Mucosa of rectum (tissue), 2 donors: ENCODE results near the gene PHF5A.
A peak's percentile ranks its signal among the peaks of the same experiment; 100 is the strongest.
"Not testable (repeated sequence)": the region's sequence is repeated elsewhere in the genome, so short reads cannot be mapped to it uniquely, and the experiment has no call there.

Experiments used
- H3K27ac ChIP-seq, 2 donors: one replicate each; pipeline ENCODE4 v1.7.0; 2013; ENCODE audit warnings: inconsistent platforms in 2 of 2, low read depth in 2 of 2, low read length in 2 of 2
- H3K27me3 ChIP-seq, 2 donors: one replicate each; pipeline ENCODE4 v1.7.0; 2013; ENCODE audit warnings: low read length in 2 of 2; ENCODE audit not compliant: control insufficient read depth in 2 of 2, insufficient read depth in 2 of 2
- H3K36me3 ChIP-seq, 2 donors: one replicate each; pipeline ENCODE4 v1.7.0; 2013; ENCODE audit warnings: low read length in 2 of 2; ENCODE audit not compliant: control insufficient read depth in 2 of 2, insufficient read depth in 2 of 2
- H3K4me1 ChIP-seq, 2 donors: one replicate each; pipeline ENCODE4 v1.7.0; 2013; ENCODE audit warnings: low read length in 2 of 2, mild to moderate bottlenecking in 1 of 2; ENCODE audit not compliant: control insufficient read depth in 2 of 2, insufficient read depth in 2 of 2
- H3K4me3 ChIP-seq, 2 donors: one replicate each; pipeline ENCODE4 v1.7.0; 2013; ENCODE audit warnings: low read length in 2 of 2
- H3K9ac ChIP-seq, 2 donors: one replicate each; pipeline ENCODE4 v1.7.0; 2013; ENCODE audit warnings: low read length in 2 of 2, low read depth in 1 of 2, mild to moderate bottlenecking in 1 of 2
- H3K9me3 ChIP-seq, 2 donors: one replicate each; pipeline ENCODE4 v1.7.0; 2013; ENCODE audit warnings: low read length in 2 of 2; ENCODE audit not compliant: control insufficient read depth in 2 of 2
- donor health status: healthy.
- donor health status: Normal muscosa, but diverticular disease.

PHF5A gene

DNA sequence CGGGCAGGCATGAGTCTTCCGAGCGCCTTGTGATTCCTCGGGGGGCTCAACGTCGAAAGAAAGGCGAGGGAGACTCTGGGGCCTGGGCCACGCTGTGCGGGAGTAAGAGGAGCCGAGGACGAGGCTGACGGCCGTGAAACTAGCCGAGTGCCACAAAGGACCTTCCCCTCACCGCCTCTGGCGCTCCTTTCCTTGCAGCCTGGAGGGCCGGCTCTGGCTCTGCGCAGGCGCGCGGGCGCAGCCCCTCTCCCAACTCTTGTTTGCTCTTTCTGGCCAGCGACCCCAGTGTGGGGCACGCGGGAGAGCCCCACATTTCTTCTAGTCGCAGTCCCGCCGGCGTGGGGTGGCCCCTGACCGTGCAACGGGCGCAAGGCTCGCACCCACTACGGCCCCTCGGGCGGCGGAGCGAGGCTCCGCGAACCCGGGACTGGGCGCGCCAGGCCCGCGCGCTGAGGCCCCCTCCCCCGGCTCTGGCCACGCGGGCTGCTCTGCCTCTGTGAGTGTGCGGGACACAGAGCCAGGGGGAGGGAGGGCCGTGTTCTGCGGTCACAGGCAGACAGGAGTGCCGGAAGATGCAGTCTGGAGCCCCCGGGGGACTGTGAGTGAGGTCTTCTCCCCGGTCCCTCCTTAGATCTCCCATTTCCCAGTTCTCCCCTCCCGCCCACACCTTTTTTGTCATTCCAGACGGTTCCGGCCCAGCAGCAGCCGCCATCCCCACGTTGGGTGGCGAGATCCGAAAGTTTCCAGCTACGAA lies 20.9 kb downstream of the PHF5A start:
- peak overlapping the region; percentile 86 to 89 for H3K4me3 ChIP-seq
- peak overlapping the region; percentile 97 for H3K9ac ChIP-seq
- no peaks in the 10 kb centered on the region for H3K9me3 ChIP-seq
- peak overlapping the region; percentile 100 for H3K27ac ChIP-seq
- peaks cover 2 to 3% of the 10 kb centered on the region in 2 donors for H3K36me3 ChIP-seq
- no peaks in the 10 kb centered on the region for H3K27me3 ChIP-seq
- H3K4me1 ChIP-seq, result peaks cover 6 to 11% of the 10 kb centered on the region in 2 donors

DNA sequence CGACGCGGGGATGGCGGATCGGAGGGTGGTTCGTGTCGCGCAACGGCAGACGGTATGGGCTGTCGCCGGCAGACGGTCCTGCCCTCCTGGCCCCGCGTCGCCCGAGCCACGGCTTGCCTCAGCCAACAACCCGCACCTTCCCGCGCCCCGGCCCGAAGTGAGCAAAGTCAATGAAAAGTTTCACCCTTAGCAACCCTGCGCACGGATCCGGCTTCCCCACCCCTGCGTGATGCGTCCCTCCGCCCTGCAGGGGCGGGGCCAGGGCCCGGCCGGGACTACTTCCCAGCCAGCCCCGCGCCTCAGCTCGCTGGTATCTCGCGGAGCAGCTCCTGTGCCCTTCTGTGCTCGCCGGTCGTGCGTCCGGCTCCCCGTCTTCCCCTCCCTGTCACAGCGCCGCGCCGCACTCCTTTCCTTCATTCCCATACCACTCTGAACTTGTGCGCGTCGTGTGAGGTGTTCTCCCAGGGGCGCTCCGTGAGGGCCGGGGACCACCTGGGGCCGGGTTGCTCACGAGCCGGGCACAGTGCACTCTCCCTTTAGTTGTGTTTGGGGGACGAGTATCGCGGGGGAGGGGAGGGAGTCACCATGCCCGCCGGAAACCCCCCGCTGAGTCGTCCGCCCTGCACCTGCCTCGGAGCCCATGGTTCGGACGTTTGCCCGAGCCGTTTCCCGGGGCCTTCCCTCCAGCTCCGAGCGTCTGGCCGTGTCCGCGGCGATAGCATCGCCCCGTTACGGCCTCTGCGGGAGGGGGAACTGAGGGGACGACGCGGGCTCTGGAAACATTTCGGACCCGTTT lies 21.7 kb downstream of the PHF5A start, which contains the start of gene TOB2:
TSS of gene TOB2 (minus strand) at position 163 of the 796 bp plus-strand sequence. CDS start 9,456 bp downstream, outside the sequence.
- no peaks in the 10 kb centered on the region for H3K9me3 ChIP-seq
- H3K27me3 ChIP-seq, result no peaks in the 10 kb centered on the region
- H3K9ac ChIP-seq, result peak within 1 kb of the TSS; percentile 97
- H3K4me3 ChIP-seq, result peak within 1 kb of the TSS; percentile 86 to 89
- peaks cover 3 to 5% of the 10 kb centered on the region in 2 donors for H3K36me3 ChIP-seq
- H3K27ac ChIP-seq, result peak within 1 kb of the TSS; percentile 100
- H3K4me1 ChIP-seq, result peaks cover 13 to 18% of the 10 kb centered on the region in 2 donors

DNA sequence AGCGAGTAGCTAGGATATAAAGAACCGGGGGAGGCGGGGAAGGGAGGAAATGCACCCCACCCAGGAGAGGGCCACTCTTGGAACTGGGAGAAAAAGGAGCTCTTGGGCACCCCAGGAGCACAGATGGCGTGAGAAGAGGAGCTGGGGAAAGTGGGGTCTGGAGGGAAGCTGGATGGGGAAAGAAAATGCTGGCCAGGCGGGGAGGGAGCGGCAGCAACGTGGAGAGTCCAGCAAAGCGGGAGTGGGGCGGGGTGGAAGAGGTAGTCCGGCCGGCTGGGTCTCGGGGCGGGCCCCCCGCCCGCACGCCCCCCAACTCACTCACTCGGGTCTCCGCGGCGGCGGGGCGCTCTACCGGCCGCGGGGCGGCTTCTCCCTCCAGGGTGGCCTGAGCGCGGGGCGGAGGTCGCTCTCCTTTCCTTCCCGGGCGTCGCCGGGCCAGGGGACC lies 22.4 kb downstream of the PHF5A start:
- Histone ChIP-seq H3K36me3 (peaks cover 3 to 7% of the 10 kb centered on the region in 2 donors), H3K27ac (peak overlapping the region; percentile 100), H3K9ac (peak overlapping the region; percentile 95 to 97), H3K4me3 (peak overlapping the region; percentile 86 to 89), H3K4me1 (peaks cover 13 to 18% of the 10 kb centered on the region in 2 donors), H3K9me3 (no peaks in the 10 kb centered on the region), H3K27me3 (no peaks in the 10 kb centered on the region)

DNA sequence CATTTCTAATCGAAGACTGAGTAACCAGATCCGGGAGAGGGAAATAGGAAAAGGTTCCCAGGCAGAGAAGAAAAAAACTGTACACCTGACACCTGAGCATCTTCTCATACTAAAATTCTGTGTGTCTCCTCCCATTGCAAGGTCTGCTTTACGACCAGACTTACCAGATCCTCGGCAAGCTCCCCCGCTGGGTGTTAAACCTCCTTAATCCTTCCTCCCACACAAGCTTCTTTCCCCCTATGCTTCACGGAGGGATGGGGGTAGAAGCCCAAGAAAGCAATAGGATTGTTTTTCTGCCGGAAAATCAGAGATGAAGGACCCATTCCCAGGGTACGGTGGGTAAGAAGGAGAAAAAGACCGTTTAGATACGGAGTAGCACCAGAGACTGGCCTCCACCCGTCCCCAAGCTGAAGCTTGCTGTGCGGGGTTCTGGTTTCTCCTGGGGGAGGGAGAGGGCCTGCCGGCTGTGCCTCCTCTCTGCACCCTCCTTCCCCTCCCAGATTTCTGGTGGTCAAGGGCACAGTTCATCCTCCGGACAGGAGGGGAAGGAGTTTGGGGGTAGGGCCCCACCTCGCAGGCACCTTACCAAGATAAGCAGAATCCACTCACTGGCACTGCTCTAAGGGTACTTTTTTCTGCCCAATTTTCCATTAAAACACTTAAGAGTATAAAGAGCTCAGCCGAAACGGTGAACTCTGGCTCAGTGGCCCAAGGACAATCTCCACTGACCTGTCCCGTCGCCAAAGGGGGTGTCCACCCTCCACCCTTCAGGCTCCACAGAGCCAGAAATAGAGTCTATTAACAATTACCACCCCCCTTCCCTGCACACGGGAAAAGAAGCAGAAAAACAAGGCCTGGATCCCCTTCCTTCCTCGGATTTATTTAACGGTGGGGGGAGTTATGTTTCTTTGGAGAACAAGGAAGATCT lies 23.1 kb downstream of the PHF5A start:
- Histone ChIP-seq H3K9ac (peak overlapping the region; percentile 95 to 97), H3K9me3 (no peaks in the 10 kb centered on the region), H3K27ac (peak overlapping the region; percentile 100), H3K4me1 (peaks cover 13 to 18% of the 10 kb centered on the region in 2 donors), H3K36me3 (peaks cover 3 to 7% of the 10 kb centered on the region in 2 donors), H3K4me3 (peak overlapping the region; percentile 86 to 89), H3K27me3 (no peaks in the 10 kb centered on the region)

DNA sequence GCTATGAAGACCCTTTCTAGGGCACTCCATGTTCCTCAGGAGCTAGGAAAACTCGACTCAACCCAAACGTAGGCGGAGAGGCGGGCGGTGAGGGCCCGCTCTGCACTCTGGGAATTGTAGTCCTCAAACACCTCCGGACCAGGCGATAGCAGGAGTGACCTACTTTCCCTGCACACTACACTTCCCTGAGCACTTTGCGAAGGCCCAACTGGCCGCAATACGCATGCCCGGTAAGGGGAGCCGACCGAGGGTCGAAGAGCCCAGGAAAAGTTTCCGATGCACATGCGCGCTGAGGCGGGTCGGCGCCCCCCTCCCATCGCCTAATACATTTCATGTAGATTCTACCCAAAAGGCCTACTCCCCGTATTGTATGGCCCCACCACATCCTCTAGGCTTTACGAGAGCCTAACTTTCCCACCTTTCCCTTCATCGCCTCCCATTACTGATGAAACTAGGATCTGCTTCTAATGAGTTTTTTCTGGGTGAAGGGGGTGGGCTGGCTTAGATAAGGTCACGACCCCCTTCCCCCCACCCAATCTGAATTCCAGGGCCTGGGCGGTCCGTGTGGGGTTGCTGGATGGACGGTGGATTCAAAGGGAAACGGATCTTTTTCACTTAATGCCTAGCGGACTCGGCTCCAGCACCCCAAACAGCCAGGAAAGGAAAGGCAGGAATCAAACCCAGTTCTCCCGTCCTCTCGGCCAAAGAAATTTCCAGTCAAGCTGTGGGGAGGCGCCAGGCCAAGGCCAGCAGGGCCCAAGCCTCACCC lies 23.9 kb downstream of the PHF5A start:
- H3K4me1 ChIP-seq, result peaks cover 13 to 18% of the 10 kb centered on the region in 2 donors
- peak overlapping the region; percentile 95 to 97 for H3K9ac ChIP-seq
- peaks cover 6 to 9% of the 10 kb centered on the region in 2 donors for H3K36me3 ChIP-seq
- H3K27me3 ChIP-seq, result no peaks in the 10 kb centered on the region
- H3K27ac ChIP-seq, result peak overlapping the region; percentile 100
- no peaks in the 10 kb centered on the region for H3K9me3 ChIP-seq
- peak overlapping the region; percentile 86 to 89 for H3K4me3 ChIP-seq

DNA sequence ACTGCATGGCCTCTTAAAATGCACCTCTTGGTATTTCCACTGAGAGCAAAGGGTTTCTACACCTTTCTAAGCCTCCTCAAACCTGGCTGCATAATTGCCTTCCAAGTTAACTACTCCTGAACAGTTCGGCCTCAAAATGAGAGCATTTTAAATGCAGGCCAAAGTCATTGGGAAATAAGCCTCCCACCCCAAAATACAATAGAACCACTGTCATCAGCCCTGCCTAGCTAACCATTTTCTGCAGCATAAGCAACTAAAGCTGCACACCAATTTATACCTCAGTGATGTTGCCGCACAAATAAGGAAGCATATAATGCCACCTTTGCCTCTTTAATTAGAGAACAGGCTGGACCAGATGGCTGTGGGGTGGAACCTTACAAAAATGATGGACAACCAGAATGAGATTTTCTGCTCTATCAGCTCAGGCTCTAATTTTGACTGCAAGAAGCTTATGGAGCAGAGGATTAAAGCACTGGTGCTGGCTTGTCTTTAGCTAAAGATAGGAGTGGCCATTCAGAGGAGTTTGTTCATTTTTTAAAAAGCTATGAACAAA lies 26.2 kb downstream of the PHF5A start:
- H3K36me3 ChIP-seq, result peaks cover 10 to 12% of the 10 kb centered on the region in 2 donors
- H3K9ac ChIP-seq, result no peak overlapping the region
- no peak overlapping the region for H3K27ac ChIP-seq
- H3K4me3 ChIP-seq, result no peak overlapping the region
- no peaks in the 10 kb centered on the region for H3K9me3 ChIP-seq
- no peaks in the 10 kb centered on the region for H3K27me3 ChIP-seq
- peaks cover 12 to 13% of the 10 kb centered on the region in 2 donors for H3K4me1 ChIP-seq

DNA sequence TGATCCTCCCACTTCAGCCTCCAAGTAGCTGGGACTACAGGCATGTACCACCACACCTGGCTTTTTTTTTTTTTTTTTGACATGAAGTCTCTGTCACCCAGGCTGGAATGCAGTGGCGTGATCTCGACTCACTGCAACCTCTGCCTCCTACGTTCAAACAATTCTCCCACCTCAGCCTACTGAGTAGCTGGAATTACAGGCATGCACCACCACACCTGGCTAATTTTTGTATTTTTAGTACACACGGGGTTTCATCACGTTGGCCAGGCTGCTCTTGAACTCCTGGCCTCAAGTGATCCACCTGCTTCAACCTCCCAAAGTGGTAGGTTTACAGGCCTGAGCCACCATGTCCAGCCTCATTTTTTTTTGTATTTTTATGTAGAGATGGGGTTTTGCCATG lies 28.0 kb downstream of the PHF5A start:
- not testable (repeated sequence) for H3K27ac ChIP-seq, H3K9ac ChIP-seq
- peaks cover 12 to 13% of the 10 kb centered on the region in 2 donors for H3K4me1 ChIP-seq

DNA sequence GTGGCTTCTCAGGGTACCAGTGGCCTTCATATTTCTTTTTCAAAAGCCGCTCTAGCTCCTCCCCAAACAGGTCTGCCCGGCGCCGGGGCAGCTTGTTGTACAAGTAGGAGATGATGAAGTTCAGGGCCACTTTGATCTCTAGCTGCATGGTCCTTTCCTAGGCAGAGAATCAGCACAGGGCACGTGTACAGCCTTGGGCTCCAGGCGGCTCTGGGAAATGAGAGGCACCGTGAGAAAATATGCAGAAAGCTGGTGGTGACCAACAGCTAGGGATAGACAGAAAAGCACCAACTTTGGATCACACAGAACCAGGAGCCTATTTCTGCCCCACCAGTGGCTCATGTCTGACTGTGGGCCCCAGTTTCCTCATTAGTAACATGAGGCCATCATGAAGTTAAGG lies 31.3 kb downstream of the PHF5A start:
- no peak overlapping the region for H3K27ac ChIP-seq
- peaks cover 2 to 4% of the 10 kb centered on the region in 2 donors for H3K4me1 ChIP-seq
- H3K9me3 ChIP-seq, result no peaks in the 10 kb centered on the region
- peaks cover 40 to 43% of the 10 kb centered on the region in 2 donors for H3K36me3 ChIP-seq
- no peaks in the 10 kb centered on the region for H3K27me3 ChIP-seq
- no peak overlapping the region for H3K4me3 ChIP-seq
- no peak overlapping the region for H3K9ac ChIP-seq

More for the DNA sequence above, 28.0 kb downstream of the PHF5A start:
- H3K4me3 ChIP-seq, H3K9me3 ChIP-seq, H3K27me3 ChIP-seq: not testable (repeated sequence)
- peaks cover 28 to 29% of the 10 kb centered on the region in 2 donors for H3K36me3 ChIP-seq
